GM12801 (cell line): ENCODE data around the gene CELF4.

ENCODE experiments used
- TF ChIP-seq, protein P1 (sequence below): IDR thresholded peaks from one replicate; pipeline ENCODE4 v1.5.1; 2011; ENCODE audit warnings: control low read depth; ENCODE audit not compliant: insufficient read length; ENCODE audit errors: extremely low read depth

CELF4 gene

GRCh38 chr18:37552286-37552685 lies 13.3 kb downstream of the CELF4 start:
- TF ChIP-seq, protein P1, sequence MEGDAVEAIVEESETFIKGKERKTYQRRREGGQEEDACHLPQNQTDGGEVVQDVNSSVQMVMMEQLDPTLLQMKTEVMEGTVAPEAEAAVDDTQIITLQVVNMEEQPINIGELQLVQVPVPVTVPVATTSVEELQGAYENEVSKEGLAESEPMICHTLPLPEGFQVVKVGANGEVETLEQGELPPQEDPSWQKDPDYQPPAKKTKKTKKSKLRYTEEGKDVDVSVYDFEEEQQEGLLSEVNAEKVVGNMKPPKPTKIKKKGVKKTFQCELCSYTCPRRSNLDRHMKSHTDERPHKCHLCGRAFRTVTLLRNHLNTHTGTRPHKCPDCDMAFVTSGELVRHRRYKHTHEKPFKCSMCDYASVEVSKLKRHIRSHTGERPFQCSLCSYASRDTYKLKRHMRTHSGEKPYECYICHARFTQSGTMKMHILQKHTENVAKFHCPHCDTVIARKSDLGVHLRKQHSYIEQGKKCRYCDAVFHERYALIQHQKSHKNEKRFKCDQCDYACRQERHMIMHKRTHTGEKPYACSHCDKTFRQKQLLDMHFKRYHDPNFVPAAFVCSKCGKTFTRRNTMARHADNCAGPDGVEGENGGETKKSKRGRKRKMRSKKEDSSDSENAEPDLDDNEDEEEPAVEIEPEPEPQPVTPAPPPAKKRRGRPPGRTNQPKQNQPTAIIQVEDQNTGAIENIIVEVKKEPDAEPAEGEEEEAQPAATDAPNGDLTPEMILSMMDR: no peak

DNA sequence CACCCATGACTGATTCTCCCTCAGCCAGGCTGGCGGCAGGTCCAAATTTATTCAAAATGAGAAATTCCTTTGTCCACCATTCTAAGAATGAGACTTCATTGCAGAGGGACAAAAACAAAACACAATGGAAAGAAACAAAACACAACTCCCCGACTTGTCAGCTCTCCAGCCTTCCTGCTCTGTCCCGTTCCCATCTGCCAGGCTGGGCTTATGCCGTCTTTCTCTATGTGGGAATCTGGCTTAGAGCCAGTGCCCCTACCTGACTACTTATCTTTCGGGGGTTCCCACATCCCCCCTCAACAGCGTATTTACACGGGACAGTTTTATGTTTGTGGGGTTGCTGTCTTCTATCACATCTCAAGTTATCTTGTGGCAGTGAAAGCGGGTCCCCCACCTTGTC lies 13.8 kb downstream of the CELF4 start:
- TF ChIP-seq, protein P1: no peak

DNA sequence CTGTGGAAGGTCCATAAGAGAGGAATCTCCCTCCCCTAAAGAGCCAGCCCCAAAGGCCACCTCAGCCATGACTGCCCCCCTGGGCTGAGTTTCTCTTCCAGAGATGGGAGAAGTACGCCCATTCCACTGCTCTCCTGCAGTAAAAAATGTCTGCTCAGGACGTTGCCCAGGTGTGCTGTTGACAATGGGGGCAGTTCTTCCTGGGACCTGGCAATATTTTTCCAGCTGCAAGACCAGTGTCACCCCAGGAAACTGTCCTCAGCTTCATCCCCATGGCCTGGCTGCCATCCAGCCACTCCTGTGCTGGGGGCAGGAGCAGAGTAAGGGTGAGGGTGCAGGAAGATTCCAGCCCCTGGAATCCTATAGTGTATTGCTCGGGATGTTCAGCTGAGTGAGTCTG lies 14.3 kb downstream of the CELF4 start:
- TF ChIP-seq, protein P1: no peak

DNA sequence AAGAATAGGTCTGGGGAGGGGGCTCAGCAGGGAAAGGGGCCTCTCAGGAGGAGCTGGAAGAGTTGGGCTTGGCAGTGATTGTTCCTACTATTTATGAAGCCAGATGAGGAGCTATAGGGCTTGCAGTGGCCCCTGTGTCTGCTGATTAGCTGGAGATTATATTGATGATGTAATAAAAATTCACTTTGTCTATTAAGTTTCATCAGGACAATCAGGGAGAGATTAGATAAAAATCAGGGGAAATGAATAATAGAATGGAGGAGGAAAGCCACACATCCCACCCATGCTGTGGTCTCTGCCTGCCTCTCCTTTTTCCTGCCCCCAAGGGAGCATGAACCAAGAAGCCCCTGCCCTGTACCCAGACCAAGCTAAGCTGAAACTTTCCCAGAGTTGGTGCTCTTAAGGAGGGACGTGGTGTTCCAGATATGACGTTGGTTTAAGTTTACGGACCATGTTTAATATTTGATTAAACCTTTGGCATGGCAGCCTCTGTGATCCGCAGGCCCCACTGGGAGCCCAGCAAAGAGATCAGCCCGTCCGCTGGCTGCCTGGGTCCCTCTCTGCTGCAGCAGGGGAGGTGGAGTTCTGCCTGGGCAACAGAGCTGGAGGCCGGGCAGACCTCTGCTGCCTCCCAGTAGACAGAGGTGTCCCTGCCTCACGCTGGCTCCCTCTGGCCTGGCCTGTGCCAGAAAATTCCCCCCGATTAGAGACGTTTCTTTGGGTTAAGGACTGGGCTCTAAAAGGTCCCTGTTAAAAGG lies 15.3 kb downstream of the CELF4 start:
- TF ChIP-seq, protein P1: no peak

GRCh38 chr18:37548679-37549289 lies 16.8 kb downstream of the CELF4 start:
- TF ChIP-seq, protein P1: no peak

DNA sequence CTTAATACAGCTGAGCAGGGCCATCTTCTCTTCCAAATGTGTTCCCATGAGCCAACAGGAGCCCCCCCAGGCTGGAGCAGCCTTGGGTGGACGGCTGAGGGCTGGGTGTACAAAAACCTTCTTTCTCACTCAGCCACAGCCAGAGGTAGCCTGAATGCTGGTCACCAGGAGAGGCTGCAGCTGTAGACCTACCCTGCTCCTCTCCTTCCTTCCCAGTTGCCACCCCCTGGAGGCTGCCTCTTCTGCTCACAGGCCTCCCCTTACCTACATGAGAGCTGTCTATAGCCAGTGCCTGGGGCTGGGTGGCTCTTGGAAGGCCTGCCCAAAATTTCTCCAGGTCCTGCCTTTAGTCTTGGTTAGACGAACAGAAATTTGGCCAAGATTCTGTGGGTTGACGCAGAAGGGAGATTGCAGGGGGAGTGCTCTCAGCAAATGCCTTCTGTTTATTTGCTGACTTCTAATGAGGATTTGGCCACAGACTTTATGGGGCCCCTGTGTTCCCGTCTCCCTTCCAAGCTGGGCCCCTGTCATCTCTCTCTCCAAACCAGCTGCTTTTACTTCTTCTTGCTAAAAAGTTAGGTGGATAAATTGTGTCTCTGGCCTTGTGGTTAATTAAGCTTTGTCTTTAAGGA lies 18.3 kb downstream of the CELF4 start:
- TF ChIP-seq, protein P1: no peak

DNA sequence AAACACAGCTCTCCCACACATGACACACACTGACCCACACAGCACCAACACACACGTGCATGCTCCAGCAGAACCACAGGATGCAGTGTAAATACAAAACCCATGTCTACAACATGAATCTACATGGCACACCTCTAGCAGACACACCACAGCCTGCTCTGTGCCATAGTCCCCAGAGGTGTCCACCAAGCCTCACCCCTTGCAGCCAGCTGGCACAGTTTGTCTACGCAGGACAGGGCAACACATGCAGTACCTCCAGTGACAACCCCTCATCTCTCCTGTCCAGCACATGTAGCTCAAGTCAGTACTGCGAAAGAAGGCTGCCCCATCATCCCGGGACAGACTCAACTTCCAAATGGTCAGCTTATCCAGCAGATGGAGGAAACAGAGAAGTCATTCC lies 18.9 kb downstream of the CELF4 start:
- TF ChIP-seq, protein P1: no peak
